PFSK-1 (cell line): ENCODE measurements around the gene EFCAB6.

Source experiments
- POLR2AphosphoS5 ChIP-seq: IDR thresholded peaks from 2 replicates; pipeline ENCODE4 v1.6.1; 2012; ENCODE audit warnings: low read depth, mild to moderate bottlenecking, control low read depth, low read length, moderate library complexity
- REST ChIP-seq, 2 experiments: IDR thresholded peaks; 2 replicates each; pipeline versions ENCODE4 v1.6.1 to v1.8.0; 2011 to 2012; ENCODE audit warnings: low read depth in 2 of 2, low read length in 2 of 2, control low read depth in 1 of 2, inconsistent platforms in 1 of 2, mild to moderate bottlenecking in 1 of 2, moderate library complexity in 1 of 2; ENCODE audit not compliant: insufficient read depth in 1 of 2

DNA sequence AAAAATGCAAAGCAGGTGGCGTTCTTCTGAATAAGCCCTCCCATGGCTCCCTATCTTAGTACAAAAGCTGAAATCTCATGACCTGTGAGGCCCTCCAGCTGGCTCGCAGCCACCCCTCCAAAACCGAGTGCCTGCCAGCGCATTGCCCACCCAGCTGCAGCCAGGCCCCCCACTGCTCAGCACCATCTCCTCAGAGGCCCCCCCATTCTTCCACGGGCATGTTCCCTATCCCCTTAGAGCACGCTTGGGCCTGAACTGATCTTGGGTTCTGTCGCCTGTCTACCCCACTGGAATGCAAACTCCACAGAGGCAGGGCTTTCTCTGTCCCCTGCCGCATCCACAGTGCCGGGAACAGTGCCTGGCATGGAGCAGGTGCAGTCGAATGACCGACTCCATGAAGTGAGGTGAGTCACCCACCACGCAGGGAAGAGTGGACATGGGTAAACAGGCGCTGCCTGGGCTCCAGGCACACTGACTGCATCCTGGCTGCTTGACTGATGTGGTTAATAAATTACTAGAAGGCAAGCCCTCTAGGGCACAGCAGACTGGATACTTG lies 11.3 kb upstream of the EFCAB6 start:
- TF ChIP-seq POLR2AphosphoS5, result no peak
- TF ChIP-seq REST (IDR thresholded peaks at IDR 0.05; ENCODE audit: insufficient read depth in 1 of 2, low read depth in 2 of 2, low read length in 2 of 2), result no peak
